HG02759 (cell line): ENCODE measurements around the gene JPH4.
"Not testable (repeated sequence)": the region's sequence is repeated elsewhere in the genome, so short reads cannot be mapped to it uniquely, and the experiment has no call there.

ENCODE experiments used
- ATAC-seq: cut with Tn5 transposase; IDR thresholded peaks from one replicate; pipeline ENCODE4 v1.9.1; 2021; ENCODE audit warnings: mild to moderate bottlenecking, moderate library complexity; ENCODE audit not compliant: unreplicated experiment

The JPH4 gene

GRCh38 chr14:23550812-23551265 lies 27.8 kb downstream of the JPH4 start:
- ATAC-seq: no peak

DNA sequence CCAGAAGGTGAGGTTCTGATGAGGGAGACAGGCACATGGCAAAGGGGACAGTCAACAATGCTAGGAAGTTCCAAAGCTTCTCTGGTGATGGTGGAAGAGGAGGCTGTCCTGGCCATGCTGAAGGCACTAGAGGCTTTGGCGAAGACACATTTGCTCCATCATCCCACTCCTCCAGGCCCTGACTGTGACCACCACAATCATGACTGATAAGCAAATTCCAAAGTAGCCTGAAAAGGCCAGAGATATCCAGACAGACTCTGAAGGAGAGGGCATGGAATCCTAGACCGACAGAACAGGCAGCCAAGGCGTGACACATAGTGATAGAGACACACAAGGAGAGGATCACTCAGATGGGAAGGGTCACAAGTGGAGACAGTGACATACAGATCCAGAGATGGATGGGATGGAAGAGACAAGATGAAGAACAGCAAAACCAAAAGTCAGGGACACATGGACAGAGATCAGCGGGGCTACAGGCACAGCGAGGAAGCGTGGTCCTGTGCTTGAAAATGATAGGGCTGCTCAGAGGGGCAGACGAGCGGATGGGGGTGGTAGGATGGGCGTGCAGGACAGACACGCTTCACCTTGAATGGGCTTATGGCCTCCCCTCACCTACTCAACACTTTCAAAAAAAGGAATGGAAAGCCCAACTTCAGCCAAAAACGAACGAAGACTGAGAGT lies 28.3 kb downstream of the JPH4 start:
- ATAC-seq: no peak

GRCh38 chr14:23548351-23549318 lies 30.0 kb downstream of the JPH4 start:
- no peak for ATAC-seq

DNA sequence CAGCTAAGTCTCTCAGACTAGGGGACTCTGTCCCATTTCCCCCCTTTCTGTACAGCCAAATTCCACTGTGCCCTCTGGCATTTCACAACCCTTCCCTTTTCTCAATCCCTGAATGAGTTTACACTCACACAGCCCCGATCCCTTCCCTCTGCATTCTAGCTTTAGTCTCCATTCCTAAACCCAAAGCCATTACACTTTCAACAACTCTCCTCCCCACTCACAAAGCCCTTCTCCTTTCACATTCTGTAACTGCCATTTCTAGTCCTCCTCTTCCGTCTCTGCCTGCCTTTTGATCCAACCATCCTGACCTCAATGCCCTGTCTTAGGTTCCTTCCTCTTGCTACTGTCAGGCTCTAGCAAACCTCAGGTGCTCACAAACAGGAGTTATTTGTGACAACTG lies 30.7 kb downstream of the JPH4 start:
- no peak for ATAC-seq

- no peak for ATAC-seq
These were observed 32.0 kb downstream of the JPH4 start for GRCh38 chr14:23546450-23547035.

GRCh38 chr14:23545740-23546365 lies 32.7 kb downstream of the JPH4 start:
- no peak for ATAC-seq

GRCh38 chr14:23544511-23545447 lies 33.8 kb downstream of the JPH4 start:
- no peak for ATAC-seq

DNA sequence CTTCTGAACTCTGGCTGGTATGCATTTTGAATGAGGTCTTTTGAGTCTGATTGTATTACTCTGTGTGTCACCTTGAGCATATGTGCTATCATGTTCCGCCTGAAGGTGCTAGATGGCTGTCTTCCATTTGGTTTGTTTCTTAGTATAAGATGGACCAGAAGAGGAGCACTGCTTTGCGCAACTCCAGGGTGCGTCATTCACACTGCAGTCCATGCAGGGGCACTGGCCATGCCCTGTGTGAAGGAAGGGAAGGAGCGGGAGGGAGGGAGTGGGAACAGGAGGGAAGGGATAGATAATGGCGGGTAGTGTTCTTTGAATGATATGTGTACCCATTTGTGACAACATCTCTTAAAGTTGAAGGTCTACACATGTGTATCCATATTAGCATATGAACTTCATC lies 35.2 kb downstream of the JPH4 start:
- no peak for ATAC-seq

GRCh38 chr14:23542261-23542660 lies 36.3 kb downstream of the JPH4 start:
- ATAC-seq: no peak

GRCh38 chr14:23540141-23540469 lies 38.5 kb downstream of the JPH4 start:
- no peak for ATAC-seq

DNA sequence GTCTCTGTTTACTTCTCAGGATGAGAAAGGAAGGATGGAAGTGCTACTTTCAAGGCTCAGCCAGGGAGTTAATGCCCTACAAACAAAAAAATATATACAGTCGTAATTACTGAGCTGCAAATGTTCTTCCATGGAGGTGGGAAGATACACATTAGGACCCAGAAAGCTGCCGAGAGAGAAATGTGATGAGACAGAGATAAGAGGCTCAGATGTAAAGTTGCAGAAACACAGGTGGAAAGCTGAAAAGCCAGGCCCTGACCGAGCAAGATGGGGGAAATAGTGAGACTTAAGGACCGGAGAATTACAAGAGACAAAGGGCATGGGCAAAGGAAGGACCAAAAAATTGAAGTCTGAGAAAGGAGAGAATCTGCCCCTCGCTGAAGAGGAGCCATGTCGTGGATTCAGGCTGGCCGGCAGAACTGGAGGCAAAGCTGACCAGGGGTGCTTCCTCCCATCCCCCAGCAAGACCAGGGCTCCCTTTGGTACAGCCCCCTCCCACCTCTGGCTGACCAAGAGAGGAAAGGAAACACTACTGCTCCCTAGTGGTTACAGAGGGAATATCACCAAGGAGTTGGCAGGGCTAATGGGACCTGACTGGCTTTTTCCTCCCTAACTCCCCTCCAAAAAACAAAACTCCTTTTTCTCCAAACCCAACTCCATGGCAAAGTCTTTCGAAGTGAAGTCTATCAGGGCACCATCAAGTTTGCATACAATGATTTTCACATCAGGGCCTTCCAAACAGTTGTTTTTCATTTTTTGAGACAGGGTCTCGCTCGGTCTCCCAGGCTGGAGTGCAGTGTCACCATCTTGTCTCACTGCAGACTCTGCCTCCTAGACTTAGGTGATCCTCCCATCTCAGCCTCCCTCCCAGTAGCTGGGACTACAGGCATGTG lies 39.1 kb downstream of the JPH4 start:
- ATAC-seq: peak; percentile 71

DNA sequence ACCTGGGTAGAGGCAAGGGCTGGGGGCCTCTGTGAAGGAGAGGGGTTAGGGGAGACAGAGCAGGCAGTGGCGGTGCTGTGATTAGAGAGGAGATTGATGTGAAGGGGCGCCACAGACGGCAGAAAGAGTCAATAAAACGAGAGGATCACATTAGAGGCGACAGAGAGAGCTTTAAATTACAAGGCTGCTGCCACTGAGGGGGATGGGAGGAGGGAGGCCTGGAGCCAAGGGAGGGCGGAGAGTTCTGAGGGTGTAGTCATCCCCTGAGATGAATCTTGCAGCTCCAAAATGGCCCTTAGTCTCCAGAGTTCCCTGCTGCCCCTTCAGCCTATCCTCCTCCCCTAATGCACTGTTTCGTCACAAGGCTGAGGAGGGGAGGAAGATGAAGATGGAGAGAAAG lies 39.8 kb downstream of the JPH4 start:
- no peak for ATAC-seq

DNA sequence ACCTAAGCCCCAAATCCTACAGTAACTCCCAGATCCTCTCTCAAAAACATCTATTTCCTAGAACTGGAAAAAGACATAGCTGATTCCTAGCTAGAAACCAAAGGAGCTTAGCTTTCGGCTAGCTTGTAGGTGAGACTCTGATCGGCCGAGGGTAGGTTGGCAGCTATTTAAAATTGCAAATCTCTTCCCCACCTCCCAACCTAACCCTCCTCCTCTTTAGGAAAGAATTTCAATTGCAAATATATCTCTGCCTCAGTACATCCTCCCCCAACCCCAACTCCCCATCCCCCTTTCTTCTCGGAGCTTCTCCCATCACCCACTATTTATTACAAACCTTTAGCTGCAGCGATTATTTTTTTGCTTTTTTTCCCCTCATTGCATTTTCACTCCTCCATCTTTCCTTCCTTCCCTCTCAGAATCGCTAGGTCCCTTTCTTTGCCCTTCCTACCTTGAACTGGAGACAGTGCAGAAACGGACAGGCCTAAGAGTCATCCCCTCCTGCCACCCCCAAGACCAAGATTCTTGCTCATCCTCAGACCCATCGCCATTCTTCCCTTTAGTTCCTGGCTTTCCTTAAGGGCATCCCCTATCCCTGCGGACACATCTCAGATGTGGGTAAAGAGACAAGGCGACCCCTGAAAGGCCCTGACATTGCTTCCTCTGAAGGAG lies 40.4 kb downstream of the JPH4 start:
- ATAC-seq: no peak

DNA sequence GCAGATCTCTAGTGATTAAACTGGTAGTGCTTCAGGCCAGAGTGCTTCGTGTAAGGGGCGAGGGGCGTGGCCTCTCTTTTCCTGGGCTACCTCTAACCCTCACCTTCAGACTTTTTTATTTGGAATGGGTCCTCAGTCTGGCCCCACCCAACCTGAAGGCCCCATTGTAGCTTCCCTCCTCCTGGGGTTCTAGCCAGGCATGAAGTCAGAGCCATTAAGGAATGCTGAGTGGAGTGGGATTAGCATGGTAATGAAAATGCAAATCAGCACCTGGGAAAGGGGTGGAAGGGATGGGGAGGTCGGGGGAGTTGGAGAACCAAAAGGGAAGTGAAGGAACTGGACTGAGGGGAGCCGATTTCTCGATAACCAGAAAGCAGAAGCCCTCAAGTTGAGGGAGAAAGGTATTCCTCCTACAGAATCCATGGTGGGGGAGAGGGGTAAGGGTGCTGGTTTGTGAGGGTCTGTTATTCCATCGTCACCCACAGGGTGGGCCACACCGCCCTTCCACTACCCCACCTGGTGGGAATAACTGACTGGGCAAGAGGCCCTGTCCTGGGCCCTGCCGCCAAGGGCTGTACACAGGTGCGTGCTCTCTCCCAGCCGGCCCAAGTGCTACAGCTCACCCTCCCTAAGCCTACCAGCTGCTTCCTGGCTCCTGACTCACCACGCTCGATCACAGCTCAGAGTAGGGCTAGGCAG lies 41.1 kb downstream of the JPH4 start:
- no peak for ATAC-seq

DNA sequence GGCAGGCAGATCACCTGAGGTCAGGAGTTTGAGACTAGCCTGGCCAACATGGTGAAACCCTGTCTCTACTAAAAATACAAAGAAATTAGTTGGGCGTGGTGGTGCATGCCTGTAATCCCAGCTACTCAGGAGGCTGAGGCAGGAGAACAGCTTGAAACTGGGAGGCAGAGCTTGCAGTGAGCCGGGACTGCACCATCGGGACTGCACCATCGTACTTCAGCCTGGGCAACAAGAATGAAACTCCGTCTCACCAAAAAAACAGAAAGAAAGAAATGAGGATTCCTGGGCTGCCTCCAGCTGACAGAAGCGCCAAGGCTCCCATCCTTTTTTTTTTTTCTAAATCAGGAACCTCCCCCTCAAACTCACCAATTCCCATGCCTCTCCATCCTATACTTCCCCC lies 41.7 kb downstream of the JPH4 start:
- ATAC-seq: not testable (repeated sequence)

DNA sequence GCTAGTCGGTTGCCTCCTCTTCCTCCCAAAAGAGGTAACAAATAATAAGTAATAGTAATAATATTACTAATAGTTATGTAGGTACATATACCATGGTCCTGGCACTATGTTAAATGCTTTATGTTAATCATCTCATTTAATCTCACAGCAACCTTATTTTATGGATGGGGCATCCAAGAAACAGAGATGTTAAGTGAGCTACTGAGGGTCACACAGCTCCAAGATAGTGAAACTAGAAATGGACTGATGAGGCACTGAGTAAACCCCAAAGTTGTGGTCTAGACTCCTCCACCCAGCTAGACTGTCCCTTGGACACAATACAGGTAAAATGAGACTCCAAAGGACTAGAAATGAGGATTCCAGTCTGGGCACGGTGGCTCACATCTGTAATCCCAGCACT lies 42.1 kb downstream of the JPH4 start:
- no peak for ATAC-seq

DNA sequence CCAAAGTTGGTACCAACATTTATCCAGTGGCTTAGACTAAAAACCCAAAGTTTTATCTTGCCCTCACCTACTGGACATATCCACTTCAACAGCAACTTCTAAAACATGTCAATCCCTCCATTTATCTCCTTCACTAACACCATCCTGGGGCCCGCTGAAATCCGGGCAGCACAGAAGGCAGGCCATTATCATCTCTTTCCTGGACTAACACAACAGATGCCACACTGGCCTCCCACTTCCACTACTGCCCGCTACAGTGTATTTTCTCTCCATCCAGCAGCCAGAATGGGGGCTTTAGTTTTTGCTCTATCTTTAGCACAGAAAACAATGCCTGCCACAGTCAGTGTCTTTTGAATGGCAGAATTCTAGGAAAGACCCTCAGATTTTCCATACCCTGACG lies 42.6 kb downstream of the JPH4 start:
- ATAC-seq: no peak
